Endothelial cell (in vitro differentiated cells): Measurements from ENCODE around the gene CBX8. TPM values are rescaled to one million over a fixed set of nuclear protein-coding genes. Genes with fewer than 3 reads are reported as not detected.

Experiments used
- DNase-seq: peaks from one replicate; pipeline ENCODE4 v3.0.0; 2021; ENCODE audit warnings: low spot score
- H3K27ac Mint-ChIP-seq: one replicate; pipeline ENCODE4 v1.8.0; 2021; ENCODE audit warnings: mixed read lengths, inconsistent platforms; ENCODE audit not compliant: unreplicated experiment
- H3K27me3 Mint-ChIP-seq: one replicate; pipeline ENCODE4 v1.8.0; 2021; ENCODE audit warnings: mild to moderate bottlenecking, moderate library complexity, mixed read lengths, inconsistent platforms; ENCODE audit not compliant: unreplicated experiment
- H3K36me3 Mint-ChIP-seq: one replicate; pipeline ENCODE4 v1.8.0; 2021; ENCODE audit warnings: mild to moderate bottlenecking, low read depth, mixed read lengths, inconsistent platforms; ENCODE audit not compliant: unreplicated experiment
- H3K4me1 Mint-ChIP-seq: one replicate; pipeline ENCODE4 v1.8.0; 2021; ENCODE audit warnings: mild to moderate bottlenecking, mixed read lengths, inconsistent platforms; ENCODE audit not compliant: unreplicated experiment
- H3K4me3 Mint-ChIP-seq: one replicate; pipeline ENCODE4 v1.8.0; 2021; ENCODE audit warnings: mild to moderate bottlenecking, mixed read lengths, inconsistent platforms; ENCODE audit not compliant: unreplicated experiment
- H3K9me3 Mint-ChIP-seq: one replicate; pipeline ENCODE4 v1.8.0; 2021; ENCODE audit warnings: mixed read lengths, inconsistent platforms; ENCODE audit not compliant: unreplicated experiment
- CTCF ChIP-seq: fragments of 200-600 bp; sonication (generic); IDR thresholded peaks from one replicate; pipeline ENCODE4 v1.5.0; 2021; ENCODE audit warnings: antibody characterized with exemption; ENCODE audit not compliant: unreplicated experiment
- total RNA-seq: library from RNA; stranded (reverse); fragmentation: NEBNext Ultra II Directional; extraction: Animal tissue kit (Norgen Biotek cat#: 25700); gene quantifications from one replicate; pipeline ENCODE4 v1.2.1, GENCODE V29; 2021; ENCODE audit not compliant: unreplicated experiment

The CBX8 gene
- total RNA-seq, 1 donor from 2014 or later: 3.3 TPM

- H3K36me3 Mint-ChIP-seq: peaks cover 5% of the 10 kb centered on the region
- H3K27ac Mint-ChIP-seq: no peak overlapping the region
- H3K27me3 Mint-ChIP-seq: peaks cover 22% of the 10 kb centered on the region
- H3K4me3 Mint-ChIP-seq: no peak overlapping the region
- H3K9me3 Mint-ChIP-seq: no peaks in the 10 kb centered on the region
- DNase-seq: no peak
- no peak for TF ChIP-seq CTCF
- peaks cover 13% of the 10 kb centered on the region for H3K4me1 Mint-ChIP-seq
Measured at GRCh38 chr17:79822583-79823124, 25.8 kb upstream of the CBX8 start.

GRCh38 chr17:79821331-79822095 lies 24.6 kb upstream of the CBX8 start:
- peaks cover 5% of the 10 kb centered on the region for H3K4me1 Mint-ChIP-seq
- H3K27me3 Mint-ChIP-seq: peaks cover 19% of the 10 kb centered on the region
- H3K27ac Mint-ChIP-seq: no peak overlapping the region
- H3K4me3 Mint-ChIP-seq: no peak overlapping the region
- H3K9me3 Mint-ChIP-seq: no peaks in the 10 kb centered on the region
- TF ChIP-seq CTCF: no peak
- peaks cover 5% of the 10 kb centered on the region for H3K36me3 Mint-ChIP-seq
- DNase-seq: no peak

- H3K4me1 Mint-ChIP-seq: peaks cover 3% of the 10 kb centered on the region
- no peak overlapping the region for H3K27ac Mint-ChIP-seq
- TF ChIP-seq CTCF: no peak
- no peaks in the 10 kb centered on the region for H3K9me3 Mint-ChIP-seq
- DNase-seq: no peak
- H3K27me3 Mint-ChIP-seq: peaks cover 24% of the 10 kb centered on the region
- H3K36me3 Mint-ChIP-seq: peaks cover 5% of the 10 kb centered on the region
- no peak overlapping the region for H3K4me3 Mint-ChIP-seq
Measured at GRCh38 chr17:79820959-79821330, 24.1 kb upstream of the CBX8 start.

- H3K4me1 Mint-ChIP-seq: peaks cover 3% of the 10 kb centered on the region
Measured at GRCh38 chr17:79819534-79820276, 22.8 kb upstream of the CBX8 start.

More at GRCh38 chr17:79819534-79820276, 22.8 kb upstream of the CBX8 start:
- no peak for DNase-seq
- H3K36me3 Mint-ChIP-seq: peaks cover 5% of the 10 kb centered on the region
- H3K4me3 Mint-ChIP-seq: no peak overlapping the region
- H3K9me3 Mint-ChIP-seq: no peaks in the 10 kb centered on the region
- no peak overlapping the region for H3K27ac Mint-ChIP-seq
- no peak for TF ChIP-seq CTCF
- peaks cover 22% of the 10 kb centered on the region for H3K27me3 Mint-ChIP-seq
